ENCODE results near the gene PIPOX. TPM values are rescaled to one million over a fixed set of nuclear protein-coding genes. Genes with fewer than 3 reads are reported as not detected.

The PIPOX gene
- total RNA-seq, 1 donor = 1.4 TPM

- no peaks in the 10 kb centered on the region for H4K20me1 ChIP-seq (ENCODE audit: insufficient read depth, low read length)
- no peak overlapping the region for H2AFZ ChIP-seq (ENCODE audit: low read length)
- H3K79me2 ChIP-seq (ENCODE audit: insufficient read depth, low read length) = no peaks in the 10 kb centered on the region
- TF ChIP-seq CTCF (IDR thresholded peaks at IDR 0.05; ENCODE audit: extremely low read depth, low read depth, low read length) = no peak
- H3K4me1 ChIP-seq (ENCODE audit: insufficient read depth, low read length) = no peaks in the 10 kb centered on the region
- H3K36me3 ChIP-seq (ENCODE audit: insufficient read depth, low read length) = no peaks in the 10 kb centered on the region
- no peak for DNase-seq (ENCODE audit: insufficient read length, low spot score, missing footprints)
- peaks cover 85% of the 10 kb centered on the region for H3K27me3 ChIP-seq (ENCODE audit: insufficient read depth, low read length)
- no peak overlapping the region for H3K4me3 ChIP-seq (ENCODE audit: insufficient read depth, low read length)
- H3K4me2 ChIP-seq (ENCODE audit: insufficient read depth, low read length) = no peak overlapping the region
- H3K27ac ChIP-seq (ENCODE audit: low read depth, low read length) = no peak overlapping the region
- peaks cover 8% of the 10 kb centered on the region for H3K9me3 ChIP-seq (ENCODE audit: low read depth, low read length)
These were observed 8.4 kb upstream of the PIPOX start for GRCh38 chr17:29034510-29034909.

GRCh38 chr17:29036584-29036983 lies 6.4 kb upstream of the PIPOX start:
- no peak overlapping the region for H3K4me2 ChIP-seq (ENCODE audit: insufficient read depth, low read length)
- peaks cover 71% of the 10 kb centered on the region for H3K27me3 ChIP-seq (ENCODE audit: insufficient read depth, low read length)
- TF ChIP-seq CTCF (IDR thresholded peaks at IDR 0.05; ENCODE audit: extremely low read depth, low read depth, low read length) = no peak
- DNase-seq (ENCODE audit: insufficient read length, low spot score, missing footprints) = no peak
- H3K9me3 ChIP-seq (ENCODE audit: low read depth, low read length) = peaks cover 8% of the 10 kb centered on the region
- no peak overlapping the region for H3K27ac ChIP-seq (ENCODE audit: low read depth, low read length)
- H2AFZ ChIP-seq (ENCODE audit: low read length) = no peak overlapping the region
- H3K4me1 ChIP-seq (ENCODE audit: insufficient read depth, low read length) = peaks cover 13% of the 10 kb centered on the region
- no peaks in the 10 kb centered on the region for H3K36me3 ChIP-seq (ENCODE audit: insufficient read depth, low read length)
- no peaks in the 10 kb centered on the region for H4K20me1 ChIP-seq (ENCODE audit: insufficient read depth, low read length)
- H3K4me3 ChIP-seq (ENCODE audit: insufficient read depth, low read length) = no peak overlapping the region
- H3K79me2 ChIP-seq (ENCODE audit: insufficient read depth, low read length) = no peaks in the 10 kb centered on the region

GRCh38 chr17:29037739-29038084 lies 5.2 kb upstream of the PIPOX start:
- Histone ChIP-seq H3K27ac (ENCODE audit: low read depth, low read length) (no peak overlapping the region), H3K27me3 (ENCODE audit: insufficient read depth, low read length) (peaks cover 60% of the 10 kb centered on the region), H2AFZ (ENCODE audit: low read length) (no peak overlapping the region), H3K4me1 (ENCODE audit: insufficient read depth, low read length) (peaks cover 19% of the 10 kb centered on the region), H4K20me1 (ENCODE audit: insufficient read depth, low read length) (no peaks in the 10 kb centered on the region), H3K79me2 (ENCODE audit: insufficient read depth, low read length) (no peaks in the 10 kb centered on the region), H3K9me3 (ENCODE audit: low read depth, low read length) (peaks cover 8% of the 10 kb centered on the region), H3K4me2 (ENCODE audit: insufficient read depth, low read length) (no peak overlapping the region), H3K36me3 (ENCODE audit: insufficient read depth, low read length) (no peaks in the 10 kb centered on the region), H3K4me3 (ENCODE audit: insufficient read depth, low read length) (no peak overlapping the region)
- no peak for TF ChIP-seq CTCF (IDR thresholded peaks at IDR 0.05; ENCODE audit: extremely low read depth, low read depth, low read length)
- DNase-seq (ENCODE audit: insufficient read length, low spot score, missing footprints) = no peak

GRCh38 chr17:29038085-29038795 lies 4.7 kb upstream of the PIPOX start:
- no peaks in the 10 kb centered on the region for H4K20me1 ChIP-seq (ENCODE audit: insufficient read depth, low read length)
- H3K9me3 ChIP-seq (ENCODE audit: low read depth, low read length) = peaks cover 8% of the 10 kb centered on the region
- peaks cover 24% of the 10 kb centered on the region for H3K4me1 ChIP-seq (ENCODE audit: insufficient read depth, low read length)
- H3K4me2 ChIP-seq (ENCODE audit: insufficient read depth, low read length) = no peak overlapping the region
- no peak for DNase-seq (ENCODE audit: insufficient read length, low spot score, missing footprints)
- no peaks in the 10 kb centered on the region for H3K36me3 ChIP-seq (ENCODE audit: insufficient read depth, low read length)
- no peak overlapping the region for H3K4me3 ChIP-seq (ENCODE audit: insufficient read depth, low read length)
- no peaks in the 10 kb centered on the region for H3K79me2 ChIP-seq (ENCODE audit: insufficient read depth, low read length)
- peaks cover 55% of the 10 kb centered on the region for H3K27me3 ChIP-seq (ENCODE audit: insufficient read depth, low read length)
- no peak overlapping the region for H3K27ac ChIP-seq (ENCODE audit: low read depth, low read length)
- H2AFZ ChIP-seq (ENCODE audit: low read length) = no peak overlapping the region
- TF ChIP-seq CTCF (IDR thresholded peaks at IDR 0.05; ENCODE audit: extremely low read depth, low read depth, low read length) = no peak

Data from osteoblast (primary cell).